ENCODE results near the gene CTF1.

The CTF1 gene

DNA sequence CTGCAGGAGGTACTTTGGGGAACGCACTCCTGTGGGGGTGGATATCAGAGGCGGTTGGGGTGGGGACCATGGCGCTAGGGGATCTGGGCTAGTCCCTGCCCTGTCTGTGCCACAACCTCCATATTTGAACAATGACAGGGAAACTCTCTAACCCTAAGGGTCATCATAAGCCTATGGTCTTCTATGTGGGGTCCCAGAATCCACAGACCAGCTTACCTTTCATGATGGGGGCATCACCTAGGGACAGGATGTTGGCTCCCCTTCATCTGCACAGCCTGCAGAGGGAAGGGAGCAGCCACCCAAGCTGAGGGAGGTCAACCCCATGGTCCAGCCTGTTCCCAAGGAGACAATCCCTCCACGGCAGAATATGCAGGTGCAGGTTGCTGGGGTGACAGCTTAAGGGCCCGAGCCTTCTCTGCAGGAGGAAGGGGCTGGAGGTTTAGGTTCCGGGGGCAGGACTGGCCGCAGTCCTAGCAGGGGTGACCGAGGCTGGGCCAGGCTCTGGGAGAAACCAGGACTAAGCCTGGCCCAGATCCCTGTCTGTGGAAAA is 54.2 kb downstream of the CTF1 start:
- peak overlapping the region; percentile 61 for H3K4me3 ChIP-seq (replicated peaks; ENCODE audit: low read depth, low read length)
- no peak for DNase-seq (ENCODE audit: extremely low read depth, low read depth)
- TF ChIP-seq, protein P1, sequence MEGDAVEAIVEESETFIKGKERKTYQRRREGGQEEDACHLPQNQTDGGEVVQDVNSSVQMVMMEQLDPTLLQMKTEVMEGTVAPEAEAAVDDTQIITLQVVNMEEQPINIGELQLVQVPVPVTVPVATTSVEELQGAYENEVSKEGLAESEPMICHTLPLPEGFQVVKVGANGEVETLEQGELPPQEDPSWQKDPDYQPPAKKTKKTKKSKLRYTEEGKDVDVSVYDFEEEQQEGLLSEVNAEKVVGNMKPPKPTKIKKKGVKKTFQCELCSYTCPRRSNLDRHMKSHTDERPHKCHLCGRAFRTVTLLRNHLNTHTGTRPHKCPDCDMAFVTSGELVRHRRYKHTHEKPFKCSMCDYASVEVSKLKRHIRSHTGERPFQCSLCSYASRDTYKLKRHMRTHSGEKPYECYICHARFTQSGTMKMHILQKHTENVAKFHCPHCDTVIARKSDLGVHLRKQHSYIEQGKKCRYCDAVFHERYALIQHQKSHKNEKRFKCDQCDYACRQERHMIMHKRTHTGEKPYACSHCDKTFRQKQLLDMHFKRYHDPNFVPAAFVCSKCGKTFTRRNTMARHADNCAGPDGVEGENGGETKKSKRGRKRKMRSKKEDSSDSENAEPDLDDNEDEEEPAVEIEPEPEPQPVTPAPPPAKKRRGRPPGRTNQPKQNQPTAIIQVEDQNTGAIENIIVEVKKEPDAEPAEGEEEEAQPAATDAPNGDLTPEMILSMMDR (IDR thresholded peaks at IDR 0.05; ENCODE audit: low read depth, low read length, missing control alignments): no peak

DNA sequence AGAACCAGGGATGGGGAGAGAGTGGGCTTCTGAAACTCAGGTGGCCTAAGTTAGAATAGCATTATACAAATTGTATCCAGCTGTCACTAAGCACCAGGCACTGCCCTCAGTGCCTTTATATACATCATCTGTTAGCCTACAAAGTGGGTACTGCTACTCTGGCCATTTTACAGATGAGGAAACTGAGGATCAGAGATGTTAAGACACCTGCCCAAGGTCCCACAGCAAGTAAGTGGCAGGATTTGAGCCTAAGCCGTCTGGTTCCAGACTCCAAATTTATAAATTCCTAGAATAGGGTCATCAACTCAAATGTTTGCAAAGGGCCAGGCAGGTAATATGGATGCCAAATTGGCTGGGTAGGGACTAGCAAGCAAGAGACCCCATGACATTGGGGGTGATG is 54.8 kb downstream of the CTF1 start:
- TF ChIP-seq, protein P1 (IDR thresholded peaks at IDR 0.05; ENCODE audit: low read depth, low read length, missing control alignments): no peak
- no peak overlapping the region for H3K4me3 ChIP-seq (replicated peaks; ENCODE audit: low read depth, low read length)
- no peak for DNase-seq (ENCODE audit: extremely low read depth, low read depth)

DNA sequence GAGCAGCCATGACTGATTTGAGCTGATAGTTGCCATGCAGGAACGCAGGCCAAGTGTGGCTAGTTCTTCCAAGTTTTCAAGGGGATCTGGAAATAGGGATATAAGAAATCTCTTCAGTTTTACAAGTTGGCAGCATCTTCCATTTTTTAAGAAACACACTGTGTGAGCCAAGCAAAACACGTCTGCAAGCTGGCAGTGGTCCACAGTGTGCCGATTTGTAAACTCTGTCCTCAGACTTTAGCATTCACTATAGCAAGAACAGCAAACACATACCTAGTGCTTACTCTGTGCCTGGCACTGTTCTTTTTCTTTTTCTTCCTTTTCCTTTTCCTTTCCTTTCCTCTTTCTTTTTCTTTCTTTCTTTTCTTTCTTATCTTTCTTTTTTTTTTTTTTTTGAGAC is 55.3 kb downstream of the CTF1 start:
- DNase-seq (ENCODE audit: extremely low read depth, low read depth): no peak
- H3K4me3 ChIP-seq (replicated peaks; ENCODE audit: low read depth, low read length): no peak overlapping the region
- TF ChIP-seq, protein P1 (IDR thresholded peaks at IDR 0.05; ENCODE audit: low read depth, low read length, missing control alignments): no peak

DNA sequence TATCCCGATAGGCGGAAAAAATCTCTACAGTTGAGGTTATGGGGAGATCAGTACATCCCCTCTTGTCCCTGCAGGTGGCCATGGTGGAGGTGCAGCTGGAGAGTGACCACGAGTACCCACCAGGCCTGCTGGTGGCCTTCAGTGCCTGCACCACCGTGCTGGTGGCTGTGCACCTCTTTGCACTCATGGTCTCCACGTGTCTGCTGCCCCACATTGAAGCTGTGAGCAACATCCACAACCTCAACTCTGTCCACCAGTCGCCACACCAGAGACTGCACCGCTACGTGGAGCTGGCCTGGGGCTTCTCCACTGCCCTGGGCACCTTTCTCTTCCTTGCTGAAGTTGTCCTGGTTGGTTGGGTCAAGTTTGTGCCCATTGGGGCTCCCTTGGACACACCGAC is 56.7 kb downstream of the CTF1 start:
- no peak for DNase-seq (ENCODE audit: extremely low read depth, low read depth)
- no peak overlapping the region for H3K4me3 ChIP-seq (replicated peaks; ENCODE audit: low read depth, low read length)
- TF ChIP-seq, protein P1 (IDR thresholded peaks at IDR 0.05; ENCODE audit: low read depth, low read length, missing control alignments): no peak
